Activated T-helper 9 cell treated with anti-CD3 and anti-CD28 coated beads, Interleukin-2, amount 50 U/mL, for 16 hours (primary cell): ENCODE results near the gene CALD1.

ENCODE experiments used
- DNase-seq: peaks from one replicate; pipeline ENCODE4 v3.0.0-alpha.2; 2020; ENCODE audit warnings: low read depth

CALD1 gene

GRCh38 chr7:135001390-135002165, 222.1 kb downstream of the CALD1 start:
- no peak for DNase-seq

- DNase-seq = no peak
Measured at GRCh38 chr7:135012229-135012628, 232.8 kb downstream of the CALD1 start.
